GM12872 (cell line): Measurements from ENCODE around the gene DLL4.

Experiments
- CTCF ChIP-seq: IDR thresholded peaks from 3 replicates; pipeline ENCODE4 v1.5.1; 2011; ENCODE audit warnings: low read depth, mild to moderate bottlenecking, low read length, moderate library complexity; ENCODE audit not compliant: insufficient read depth

The DLL4 gene

GRCh38 chr15:40925495-40925862, 3.7 kb upstream of the DLL4 start:
- TF ChIP-seq CTCF: no peak

- TF ChIP-seq CTCF: no peak
Measured at GRCh38 chr15:40925863-40926658, 3.1 kb upstream of the DLL4 start.

- TF ChIP-seq CTCF: no peak
Measured at GRCh38 chr15:40926659-40927494, 2.3 kb upstream of the DLL4 start.

- no peak for TF ChIP-seq CTCF
Measured at GRCh38 chr15:40927495-40927872, 1.7 kb upstream of the DLL4 start.

- TF ChIP-seq CTCF: no peak
Measured at GRCh38 chr15:40927873-40928806, 1.0 kb upstream of the DLL4 start.

GRCh38 chr15:40929660-40930429, 705 bp downstream of the DLL4 start:
- no peak for TF ChIP-seq CTCF
